Measurements from ENCODE around the gene MS4A1. TPM values are rescaled to one million over a fixed set of nuclear protein-coding genes. Genes with fewer than 3 reads are reported as not detected.

Gene MS4A1
- total and polyA plus RNA-seq, 2 of the 4 experiments (the other 2 are of a cell fraction), result not detected

DNA sequence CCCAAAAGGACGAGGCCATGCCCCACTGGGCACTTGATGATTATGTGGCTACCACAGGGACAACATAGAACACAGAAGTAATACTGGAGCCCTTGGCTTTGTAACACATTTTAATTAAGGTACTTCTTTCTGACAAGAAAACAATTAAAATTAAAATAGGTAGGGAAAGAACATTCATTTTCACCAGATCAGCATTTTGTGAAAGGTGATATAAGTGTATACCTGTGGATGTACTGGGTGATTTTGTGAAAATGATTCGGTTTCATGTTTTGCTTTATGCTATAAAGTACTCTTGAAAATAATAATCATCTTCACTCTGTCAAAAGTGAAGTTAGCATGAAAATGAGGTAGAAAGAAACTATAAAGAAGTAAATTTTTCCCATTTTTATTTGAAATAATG, 37.8 kb downstream of the MS4A1 start:
- H2AK5ac ChIP-seq (ENCODE audit: low read depth, low read length), result no peak overlapping the region
- in situ Hi-C loops (cut with MboI; ENCODE audit: low sequenced_read_pairs), result no loop called here
- ATAC-seq (ENCODE audit: low read depth), result no peak

More for the DNA sequence above, 37.8 kb downstream of the MS4A1 start:
- no peak overlapping the region for H3K23ac ChIP-seq (ENCODE audit: low read depth, low read length)
- TF ChIP-seq, protein P1, sequence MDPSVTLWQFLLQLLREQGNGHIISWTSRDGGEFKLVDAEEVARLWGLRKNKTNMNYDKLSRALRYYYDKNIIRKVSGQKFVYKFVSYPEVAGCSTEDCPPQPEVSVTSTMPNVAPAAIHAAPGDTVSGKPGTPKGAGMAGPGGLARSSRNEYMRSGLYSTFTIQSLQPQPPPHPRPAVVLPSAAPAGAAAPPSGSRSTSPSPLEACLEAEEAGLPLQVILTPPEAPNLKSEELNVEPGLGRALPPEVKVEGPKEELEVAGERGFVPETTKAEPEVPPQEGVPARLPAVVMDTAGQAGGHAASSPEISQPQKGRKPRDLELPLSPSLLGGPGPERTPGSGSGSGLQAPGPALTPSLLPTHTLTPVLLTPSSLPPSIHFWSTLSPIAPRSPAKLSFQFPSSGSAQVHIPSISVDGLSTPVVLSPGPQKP (IDR thresholded peaks at IDR 0.05; ENCODE audit: borderline replicate concordance, low read depth, low read length), result no peak
- no peak for TF ChIP-seq SMC3 (IDR thresholded peaks at IDR 0.05; ENCODE audit: low read depth, low read length)
- peak; percentile 31; the same call in 1 of the 2 replicates for TF ChIP-seq MAFK (IDR thresholded peaks at IDR 0.05; ENCODE audit: low read depth, low read length)
- TF ChIP-seq MXI1 (IDR thresholded peaks at IDR 0.05; ENCODE audit: borderline replicate concordance, low read depth, low read length), result no peak
- TF ChIP-seq RCOR1 (IDR thresholded peaks at IDR 0.05; ENCODE audit: insufficient replicate concordance, low read length), result no peak
- TF ChIP-seq, protein P2, sequence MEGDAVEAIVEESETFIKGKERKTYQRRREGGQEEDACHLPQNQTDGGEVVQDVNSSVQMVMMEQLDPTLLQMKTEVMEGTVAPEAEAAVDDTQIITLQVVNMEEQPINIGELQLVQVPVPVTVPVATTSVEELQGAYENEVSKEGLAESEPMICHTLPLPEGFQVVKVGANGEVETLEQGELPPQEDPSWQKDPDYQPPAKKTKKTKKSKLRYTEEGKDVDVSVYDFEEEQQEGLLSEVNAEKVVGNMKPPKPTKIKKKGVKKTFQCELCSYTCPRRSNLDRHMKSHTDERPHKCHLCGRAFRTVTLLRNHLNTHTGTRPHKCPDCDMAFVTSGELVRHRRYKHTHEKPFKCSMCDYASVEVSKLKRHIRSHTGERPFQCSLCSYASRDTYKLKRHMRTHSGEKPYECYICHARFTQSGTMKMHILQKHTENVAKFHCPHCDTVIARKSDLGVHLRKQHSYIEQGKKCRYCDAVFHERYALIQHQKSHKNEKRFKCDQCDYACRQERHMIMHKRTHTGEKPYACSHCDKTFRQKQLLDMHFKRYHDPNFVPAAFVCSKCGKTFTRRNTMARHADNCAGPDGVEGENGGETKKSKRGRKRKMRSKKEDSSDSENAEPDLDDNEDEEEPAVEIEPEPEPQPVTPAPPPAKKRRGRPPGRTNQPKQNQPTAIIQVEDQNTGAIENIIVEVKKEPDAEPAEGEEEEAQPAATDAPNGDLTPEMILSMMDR (conservative IDR thresholded peaks at IDR 0.05; ENCODE audit: low read depth, low read length), result no peak
- no peak for TF ChIP-seq POLR2A (IDR thresholded peaks at IDR 0.05; ENCODE audit: low read depth, low read length)
- H2AK9ac ChIP-seq (replicated peaks; ENCODE audit: low read depth, low read length, poor library complexity), result no peak overlapping the region
- DNase-seq, result no peak
- H3K36me3 ChIP-seq (ENCODE audit: control insufficient read depth, insufficient read depth, low read length), result no peaks in the 10 kb centered on the region
- no peak overlapping the region for H2BK15ac ChIP-seq (ENCODE audit: low read depth, low read length)
- H3K4ac ChIP-seq (ENCODE audit: low read depth, low read length), result no peak overlapping the region
- no peaks in the 10 kb centered on the region for H3K4me1 ChIP-seq (ENCODE audit: control insufficient read depth, insufficient read depth, low read length)
- H3K27me3 ChIP-seq (ENCODE audit: control insufficient read depth, insufficient read depth, low read length), result no peaks in the 10 kb centered on the region
- H3K56ac ChIP-seq (ENCODE audit: extremely low read depth, insufficient read depth, low read length), result no peak overlapping the region
- H3K4me3 ChIP-seq (ENCODE audit: insufficient read depth, low read depth, low read length), result no peak overlapping the region
- no peak overlapping the region for H2AFZ ChIP-seq (replicated peaks; ENCODE audit: low read length, poor library complexity)
- H4K91ac ChIP-seq (ENCODE audit: insufficient read depth, low read depth, low read length), result no peak overlapping the region
- no peak overlapping the region for H3K18ac ChIP-seq (ENCODE audit: low read depth, low read length)
- H3K9me3 ChIP-seq (ENCODE audit: control insufficient read depth, insufficient read depth, low read length), result 0 out of 2 replicates have a peak, but pooled peaks cover 3% of the 10 kb centered on the region
- intact Hi-C loops (cut with micrococcal nuclease) (no loop called here), dilution Hi-C loops (cut with HindIII; ENCODE audit: low sequenced_read_pairs, unreplicated experiment) (no loop called here)
- ChIA-PET CTCF (no interaction called here), POLR2A (ENCODE audit: unreplicated experiment) (no interaction called here)
- no peak overlapping the region for H4K8ac ChIP-seq (ENCODE audit: low read depth in 2 of 2, low read length in 2 of 2)
- WGBS, 2 experiments (ENCODE audit: extremely low coverage in 2 of 2, insufficient read length in 1 of 2), result no CpG with 5 or more reads among the region's 2 CpGs
- no TSS peak for BruUV-seq (replicated peaks)
- H2BK20ac ChIP-seq (ENCODE audit: low read depth, low read length), result no peak overlapping the region
- H2BK120ac ChIP-seq (ENCODE audit: low read depth, low read length), result no peak overlapping the region
- no peaks in the 10 kb centered on the region for H4K20me1 ChIP-seq (ENCODE audit: insufficient read depth, low read length)
- H4K5ac ChIP-seq (ENCODE audit: low read depth, low read length), result no peak overlapping the region
- H3K79me1 ChIP-seq (ENCODE audit: low read depth in 1 of 2, low read length in 2 of 2), result no peaks in the 10 kb centered on the region
- no peak overlapping the region for H3K9ac ChIP-seq (ENCODE audit: low read depth, low read length)
- no peak overlapping the region for H3K27ac ChIP-seq (ENCODE audit: insufficient read depth, low read length)
- no peak overlapping the region for H3K14ac ChIP-seq (replicated peaks; ENCODE audit: low read depth, low read length)
- H3K9me1 ChIP-seq (ENCODE audit: insufficient read depth, low read length), result no peaks in the 10 kb centered on the region
- H3K4me2 ChIP-seq (ENCODE audit: low read depth, low read length), result no peak overlapping the region
- H2BK5ac ChIP-seq (ENCODE audit: low read depth, low read length, poor library complexity, severe bottlenecking), result no peak overlapping the region
